Right ventricle myocardium superior (tissue), 1 donor: ENCODE data around the gene ZNF689. TPM values are rescaled to one million over a fixed set of nuclear protein-coding genes. Genes with fewer than 3 reads are reported as not detected.
A peak's percentile ranks its signal among the peaks of the same experiment; 100 is the strongest.

Source experiments
- ATAC-seq: fragments of 200-7000 bp; cut with Tn5 transposase; one replicate; pipeline ENCODE4 v1.9.1; 2020; ENCODE audit warnings: mild to moderate bottlenecking; ENCODE audit not compliant: poor library complexity
- DNase-seq: peaks from one replicate; pipeline ENCODE4 v3.0.0-alpha.2; 2020
- intact Hi-C: fragments of 100-400 bp; cut with DNase I; formaldehyde crosslinking; loops from one replicate; pipeline ENCODE4 v1.11.2; 2022
- long read RNA-seq: library from polyadenylated mRNA; unstranded; transcript quantifications from one replicate; pipeline ENCODE4 v2.0.0, GENCODE V29; 2021
- total RNA-seq: library from RNA; stranded (reverse); fragmentation: NEBNext Ultra II Directional; extraction: Animal tissue kit (Norgen Biotek cat#: 25700); gene quantifications from one replicate; pipeline ENCODE4 v1.2.1, GENCODE V29; 2021
- donor health status: DM: no; HTN: yes; CAD: no; lungs with severe emphysema.

The ZNF689 gene
- 4.4 TPM for total RNA-seq
- long read RNA-seq, transcript ZNF689-201 (3 exons, 3,547 nt), result major isoform, 10 of 15 reads
- long read RNA-seq, partial matches to known transcripts, result 3 of 15 reads
- long read RNA-seq, other reads (novel, unspliced or antisense), result 1 of 15 reads

GRCh38 chr16:30609926-30610839, at the start of gene ZNF689:
Gene ZNF689 (minus strand): TSS chr16:30610389. CDS start chr16:30610041, 348 bp downstream.
- DNase-seq (peak; percentile 93), ATAC-seq (peak; percentile 99)
- intact Hi-C loops, result loop anchor here (10.0 kb wide), 1 partner anchor 185 kb away; no protein-coding TSS in a partner anchor

- ATAC-seq (peak; percentile 44), DNase-seq (peak; percentile 84)
- intact Hi-C loops, result no loop called here
Measured at GRCh38 chr16:30658731-30659506, 48.7 kb upstream of the ZNF689 start.

GRCh38 chr16:30657866-30658730, 47.9 kb upstream of the ZNF689 start, which contains the start of gene FBRS:
Gene FBRS (plus strand): TSS chr16:30658431. CDS start chr16:30659519, 1,088 bp downstream.
- intact Hi-C loops, result no loop called here
- DNase-seq (peak; percentile 100), ATAC-seq (peak; percentile 89)

- ATAC-seq, result peak; percentile 0
- no peak for DNase-seq
- intact Hi-C loops, result no loop called here
Measured at GRCh38 chr16:30656974-30657865, 47.0 kb upstream of the ZNF689 start.

GRCh38 chr16:30656388-30656787, 46.2 kb upstream of the ZNF689 start:
- intact Hi-C loops, result no loop called here
- ATAC-seq (no peak), DNase-seq (no peak)

GRCh38 chr16:30655815-30656347, 45.7 kb upstream of the ZNF689 start:
- ATAC-seq (no peak), DNase-seq (no peak)
- intact Hi-C loops, result no loop called here

GRCh38 chr16:30654856-30655255, 44.7 kb upstream of the ZNF689 start:
- ATAC-seq (no peak), DNase-seq (no peak)
- intact Hi-C loops, result no loop called here

GRCh38 chr16:30652718-30653117, 42.5 kb upstream of the ZNF689 start:
- intact Hi-C loops, result no loop called here
- DNase-seq (no peak), ATAC-seq (no peak)

- intact Hi-C loops, result no loop called here
- no peak for ATAC-seq
Measured at GRCh38 chr16:30652005-30652296, 41.8 kb upstream of the ZNF689 start.

GRCh38 chr16:30651124-30652004, 41.2 kb upstream of the ZNF689 start:
- DNase-seq (peak; percentile 82), ATAC-seq (peak; percentile 83)
- intact Hi-C loops, result no loop called here

More at GRCh38 chr16:30652005-30652296, 41.8 kb upstream of the ZNF689 start:
- no peak for DNase-seq

GRCh38 chr16:30650369-30651123, 40.4 kb upstream of the ZNF689 start, which contains the start of gene PRR14:
Gene PRR14 (plus strand): TSS chr16:30650960. CDS start chr16:30651646, 686 bp downstream.
- DNase-seq (peak; percentile 100), ATAC-seq (peak; percentile 92)
- intact Hi-C loops, result no loop called here

GRCh38 chr16:30649725-30650368, 39.7 kb upstream of the ZNF689 start:
- DNase-seq (no peak), ATAC-seq (no peak)
- intact Hi-C loops, result no loop called here

- no peak for DNase-seq
- intact Hi-C loops, result no loop called here
- no peak for ATAC-seq
Measured at GRCh38 chr16:30647274-30647571, 37.0 kb upstream of the ZNF689 start.

- DNase-seq, result no peak
- ATAC-seq, result no peak
- intact Hi-C loops, result no loop called here
Measured at GRCh38 chr16:30645727-30646126, 35.5 kb upstream of the ZNF689 start.

GRCh38 chr16:30644334-30644830, 34.2 kb upstream of the ZNF689 start:
- ATAC-seq (no peak), DNase-seq (no peak)
- intact Hi-C loops, result no loop called here
